CD8-positive, alpha-beta memory T cell (primary cell): ENCODE data around the gene ITGB7. TPM values are rescaled to one million over a fixed set of nuclear protein-coding genes. Genes with fewer than 3 reads are reported as not detected.

ENCODE experiments used
- CTCF ChIA-PET: fragments of 350-600 bp; sonication (Branson Sonifier 250); formaldehyde crosslinking; loops from one replicate; lab custom pipeline; 2021; ENCODE audit warnings: antibody characterized with exemption; lab: Charles Lee
- POLR2A ChIA-PET: fragments of 350-600 bp; sonication (Branson Sonifier 250); formaldehyde crosslinking; loops from one replicate; lab custom pipeline; 2021; ENCODE audit warnings: antibody characterized with exemption; lab: Charles Lee
- DNase-seq, 5 donors: peaks; one replicate each; pipeline versions ENCODE4 v3.0.0 to v3.0.0-alpha.2; 2020 to 2022; ENCODE audit warnings: mixed read lengths in 1 of 5
- H3K27ac ChIP-seq: one replicate; pipeline ENCODE4 v1.7.0; 2013; ENCODE audit warnings: low read depth, mild to moderate bottlenecking, low read length, moderate library complexity
- H3K27me3 ChIP-seq: 2 replicates; pipeline ENCODE4 v1.7.0; 2013; ENCODE audit warnings: low read length, mild to moderate bottlenecking; ENCODE audit not compliant: insufficient read depth, poor library complexity, severe bottlenecking
- H3K36me3 ChIP-seq: 2 replicates; pipeline ENCODE4 v1.7.0; 2013; ENCODE audit warnings: mild to moderate bottlenecking, low read length, moderate library complexity; ENCODE audit not compliant: insufficient read depth
- H3K4me1 ChIP-seq: 2 replicates; pipeline ENCODE4 v1.7.0; 2013; ENCODE audit warnings: mild to moderate bottlenecking, low read length, moderate library complexity; ENCODE audit not compliant: insufficient read depth
- H3K4me3 ChIP-seq: 2 replicates; pipeline ENCODE4 v1.7.0; 2013; ENCODE audit warnings: mild to moderate bottlenecking, low read length
- H3K9me3 ChIP-seq: 2 replicates; pipeline ENCODE4 v1.7.0; 2013; ENCODE audit warnings: mild to moderate bottlenecking, low read length
- H3K27ac Mint-ChIP-seq, 8 donors: one replicate each; pipeline ENCODE4 v1.8.0; 2020 to 2021; ENCODE audit warnings: mixed read lengths in 8 of 8, mild to moderate bottlenecking in 6 of 8, inconsistent platforms in 3 of 8, moderate library complexity in 3 of 8
- H3K27me3 Mint-ChIP-seq, 2 donors: one replicate each; pipeline ENCODE4 v1.8.0; 2020 to 2021; ENCODE audit warnings: mixed read lengths in 2 of 2, mild to moderate bottlenecking in 1 of 2, moderate library complexity in 1 of 2
- H3K36me3 Mint-ChIP-seq, 3 donors: one replicate each; pipeline ENCODE4 v1.8.0; 2020 to 2021; ENCODE audit warnings: mixed read lengths in 3 of 3, inconsistent platforms in 1 of 3, mild to moderate bottlenecking in 1 of 3
- H3K4me1 Mint-ChIP-seq, 3 donors: one replicate each; pipeline ENCODE4 v1.8.0; 2020 to 2021; ENCODE audit warnings: mixed read lengths in 3 of 3, inconsistent platforms in 1 of 3, mild to moderate bottlenecking in 1 of 3
- H3K4me3 Mint-ChIP-seq, 7 donors: one replicate each; pipeline ENCODE4 v1.8.0; 2020 to 2021; ENCODE audit warnings: mixed read lengths in 7 of 7, mild to moderate bottlenecking in 6 of 7, moderate library complexity in 4 of 7, inconsistent platforms in 2 of 7
- H3K9me3 Mint-ChIP-seq, 5 donors: one replicate each; pipeline ENCODE4 v1.8.0; 2020 to 2022; ENCODE audit warnings: mixed read lengths in 5 of 5, mild to moderate bottlenecking in 3 of 5, moderate library complexity in 2 of 5, inconsistent platforms in 1 of 5
- polyA plus RNA-seq: library from polyadenylated mRNA; unstranded; fragments of 300-500 nt; fragmentation: Illumina TruSeq; gene quantifications from one replicate; pipeline ENCODE4 v1.2.3, GENCODE V29; 2021
- total RNA-seq, 2 experiments: library from RNA; stranded (reverse); gene quantifications; one replicate each; pipeline ENCODE4 v1.2.3, GENCODE V29; 2021

ITGB7 gene
- total and polyA plus RNA-seq, 3 experiments from 2014 or later: 292 to 339 (median 339) TPM

GRCh38 chr12:53245286-53245685 is 38.2 kb upstream of the ITGB7 start:
- no peaks in the 10 kb centered on the region for H3K9me3 ChIP-seq
- H3K27ac ChIP-seq: no peak overlapping the region
- DNase-seq: no peak
- peak overlapping the region in 1 of 8 donors; percentile 24 for H3K27ac Mint-ChIP-seq
- H3K36me3 Mint-ChIP-seq: peaks cover 0 to 3% (median 0%) of the 10 kb centered on the region in 3 donors
- no peaks in the 10 kb centered on the region for H3K27me3 ChIP-seq
- H3K4me1 ChIP-seq: no peaks in the 10 kb centered on the region
- H3K36me3 ChIP-seq: no peaks in the 10 kb centered on the region
- H3K9me3 Mint-ChIP-seq: no peaks in the 10 kb centered on the region
- H3K27me3 Mint-ChIP-seq: peaks cover 6 to 15% of the 10 kb centered on the region in 2 donors
- H3K4me3 Mint-ChIP-seq: no peak overlapping the region
- peaks cover 0 to 4% (median 0%) of the 10 kb centered on the region in 3 donors for H3K4me1 Mint-ChIP-seq
- POLR2A ChIA-PET: no interaction called here
- CTCF ChIA-PET: interaction anchor here (0.8 to 13.8 kb wide), 5 partner anchors 9 to 179 kb away, joined by 3 to 98 read pairs (median 3); partner anchors contain the start of gene ESPL1
- no peak overlapping the region for H3K4me3 ChIP-seq

GRCh38 chr12:53244337-53244736 is 37.3 kb upstream of the ITGB7 start:
- Histone ChIP-seq H3K9me3 (no peaks in the 10 kb centered on the region), H3K36me3 (no peaks in the 10 kb centered on the region), H3K27ac (no peak overlapping the region), H3K4me3 (no peak overlapping the region), H3K4me1 (no peaks in the 10 kb centered on the region), H3K27me3 (no peaks in the 10 kb centered on the region)
- H3K27me3 Mint-ChIP-seq: peaks cover 7 to 15% of the 10 kb centered on the region in 2 donors
- peaks cover 0 to 8% (median 0%) of the 10 kb centered on the region in 3 donors for H3K4me1 Mint-ChIP-seq
- H3K4me3 Mint-ChIP-seq: no peak overlapping the region
- H3K27ac Mint-ChIP-seq: peak overlapping the region in 3 of 8 donors; percentile 7 to 37 (median 13)
- no peak for DNase-seq
- H3K36me3 Mint-ChIP-seq: peaks cover 0 to 3% (median 0%) of the 10 kb centered on the region in 3 donors
- H3K9me3 Mint-ChIP-seq: no peaks in the 10 kb centered on the region
- ChIA-PET POLR2A (no interaction called here), CTCF (interaction anchor here (0.8 to 13.8 kb wide), 5 partner anchors 10 to 63 kb away, joined by 3 to 98 read pairs (median 3); partner anchors contain the start of genes CSAD and ZNF740)

GRCh38 chr12:53241623-53242412 is 34.8 kb upstream of the ITGB7 start:
- H3K27ac Mint-ChIP-seq: peak overlapping the region in 3 of 8 donors; percentile 4 to 83 (median 65)
- CTCF ChIA-PET: interaction anchor here (0.9 to 13.8 kb wide), 6 partner anchors 9 to 83 kb away, joined by 3 to 98 read pairs (median 4); partner anchors contain the start of gene RARG
- no peaks in the 10 kb centered on the region for H3K9me3 Mint-ChIP-seq
- H3K36me3 Mint-ChIP-seq: peaks cover 0 to 3% (median 0%) of the 10 kb centered on the region in 3 donors
- POLR2A ChIA-PET: no interaction called here
- H3K27ac ChIP-seq: no peak overlapping the region
- H3K4me1 ChIP-seq: peaks cover 9% of the 10 kb centered on the region
- H3K4me3 Mint-ChIP-seq: peak overlapping the region in 1 of 7 donors; percentile 41
- H3K27me3 Mint-ChIP-seq: peaks cover 7 to 15% of the 10 kb centered on the region in 2 donors
- no peak overlapping the region for H3K4me3 ChIP-seq
- peaks cover 8 to 18% (median 10%) of the 10 kb centered on the region in 3 donors for H3K4me1 Mint-ChIP-seq
- H3K27me3 ChIP-seq: no peaks in the 10 kb centered on the region
- H3K9me3 ChIP-seq: no peaks in the 10 kb centered on the region
- H3K36me3 ChIP-seq: no peaks in the 10 kb centered on the region
- DNase-seq: no peak

GRCh38 chr12:53239643-53240258 is 32.7 kb upstream of the ITGB7 start:
- H3K4me1 Mint-ChIP-seq: peaks cover 26 to 38% (median 30%) of the 10 kb centered on the region in 3 donors
- peaks cover 29% of the 10 kb centered on the region for H3K4me1 ChIP-seq
- H3K27me3 Mint-ChIP-seq: peaks cover 7 to 9% of the 10 kb centered on the region in 2 donors
- no peak overlapping the region for H3K4me3 ChIP-seq
- peaks cover 0 to 3% (median 0%) of the 10 kb centered on the region in 3 donors for H3K36me3 Mint-ChIP-seq
- ChIA-PET POLR2A (no interaction called here), CTCF (interaction anchor here (1.0 to 13.8 kb wide), 2 partner anchors 18 to 26 kb away, joined by 3 to 98 read pairs; no protein-coding TSS in a partner anchor)
- no peak for DNase-seq
- H3K27ac Mint-ChIP-seq: peak overlapping the region in 5 of 8 donors; percentile 22 to 61 (median 58)
- H3K27me3 ChIP-seq: no peaks in the 10 kb centered on the region
- no peak overlapping the region for H3K4me3 Mint-ChIP-seq
- H3K9me3 ChIP-seq: no peaks in the 10 kb centered on the region
- H3K27ac ChIP-seq: no peak overlapping the region
- H3K9me3 Mint-ChIP-seq: no peaks in the 10 kb centered on the region
- no peaks in the 10 kb centered on the region for H3K36me3 ChIP-seq

- peak overlapping the region; percentile 20 for H3K27ac ChIP-seq
- H3K4me1 ChIP-seq: peaks cover 55% of the 10 kb centered on the region
- POLR2A ChIA-PET: interaction anchor here (0.5 to 2.2 kb wide), 6 partner anchors 15 to 265 kb away, joined by 3 to 10 read pairs (median 4); partner anchors contain the start of gene TARBP2
- Mint-ChIP-seq H3K4me3 (peak overlapping the region; percentile 49 to 86 (median 58)), H3K27ac (peak overlapping the region; percentile 78 to 100 (median 97)), H3K27me3 (peaks cover 0 to 3% of the 10 kb centered on the region in 2 donors), H3K9me3 (no peaks in the 10 kb centered on the region), H3K36me3 (no peaks in the 10 kb centered on the region), H3K4me1 (peaks cover 46 to 57% (median 55%) of the 10 kb centered on the region in 3 donors)
- no peaks in the 10 kb centered on the region for H3K36me3 ChIP-seq
- CTCF ChIA-PET: interaction anchor here (0.5 to 13.8 kb wide), 6 partner anchors 10 to 23 kb away, joined by 3 to 98 read pairs (median 3); no protein-coding TSS in a partner anchor
- no peak overlapping the region for H3K4me3 ChIP-seq
- DNase-seq: peak; percentile 41 to 81 (median 72)
- H3K27me3 ChIP-seq: no peaks in the 10 kb centered on the region
- H3K9me3 ChIP-seq: no peaks in the 10 kb centered on the region
Observed at GRCh38 chr12:53236443-53237111, 29.5 kb upstream of the ITGB7 start.

GRCh38 chr12:53235742-53236442 is 28.8 kb upstream of the ITGB7 start:
- Mint-ChIP-seq H3K4me1 (peaks cover 47 to 64% (median 55%) of the 10 kb centered on the region in 3 donors), H3K27me3 (peaks cover 0 to 3% of the 10 kb centered on the region in 2 donors), H3K4me3 (peak overlapping the region; percentile 49 to 86 (median 70)), H3K36me3 (no peaks in the 10 kb centered on the region), H3K9me3 (no peaks in the 10 kb centered on the region), H3K27ac (peak overlapping the region; percentile 78 to 100 (median 97))
- ChIA-PET CTCF (interaction anchor here (0.7 to 13.8 kb wide), 5 partner anchors 15 to 109 kb away, joined by 3 to 98 read pairs (median 3); no protein-coding TSS in a partner anchor), POLR2A (interaction anchor here (0.5 to 2.2 kb wide), 5 partner anchors 16 to 266 kb away, joined by 3 to 10 read pairs (median 4); partner anchors contain the start of gene TARBP2)
- H3K36me3 ChIP-seq: no peaks in the 10 kb centered on the region
- no peak overlapping the region for H3K27ac ChIP-seq
- H3K4me3 ChIP-seq: no peak overlapping the region
- H3K9me3 ChIP-seq: no peaks in the 10 kb centered on the region
- no peak for DNase-seq
- H3K4me1 ChIP-seq: peaks cover 62% of the 10 kb centered on the region
- no peaks in the 10 kb centered on the region for H3K27me3 ChIP-seq

GRCh38 chr12:53235164-53235563 is 28.1 kb upstream of the ITGB7 start:
- no peak overlapping the region for H3K27ac ChIP-seq
- DNase-seq: no peak
- Mint-ChIP-seq H3K36me3 (no peaks in the 10 kb centered on the region), H3K4me3 (peak overlapping the region in 5 of 7 donors; percentile 25 to 86 (median 50)), H3K4me1 (peaks cover 48 to 68% (median 55%) of the 10 kb centered on the region in 3 donors), H3K9me3 (no peaks in the 10 kb centered on the region), H3K27ac (peak overlapping the region; percentile 78 to 100 (median 97)), H3K27me3 (peaks cover 0 to 3% of the 10 kb centered on the region in 2 donors)
- H3K27me3 ChIP-seq: no peaks in the 10 kb centered on the region
- ChIA-PET POLR2A (interaction anchor here (2.2 kb wide), 1 partner anchor 16 kb away, joined by 10 read pairs; no protein-coding TSS in a partner anchor), CTCF (interaction anchor here (1.0 to 13.8 kb wide), 3 partner anchors 21 to 110 kb away, joined by 3 to 98 read pairs (median 4); no protein-coding TSS in a partner anchor)
- H3K4me3 ChIP-seq: no peak overlapping the region
- no peaks in the 10 kb centered on the region for H3K9me3 ChIP-seq
- H3K36me3 ChIP-seq: no peaks in the 10 kb centered on the region
- peaks cover 63% of the 10 kb centered on the region for H3K4me1 ChIP-seq
